ENCODE measurements around the gene HRH4.

HRH4 gene

DNA sequence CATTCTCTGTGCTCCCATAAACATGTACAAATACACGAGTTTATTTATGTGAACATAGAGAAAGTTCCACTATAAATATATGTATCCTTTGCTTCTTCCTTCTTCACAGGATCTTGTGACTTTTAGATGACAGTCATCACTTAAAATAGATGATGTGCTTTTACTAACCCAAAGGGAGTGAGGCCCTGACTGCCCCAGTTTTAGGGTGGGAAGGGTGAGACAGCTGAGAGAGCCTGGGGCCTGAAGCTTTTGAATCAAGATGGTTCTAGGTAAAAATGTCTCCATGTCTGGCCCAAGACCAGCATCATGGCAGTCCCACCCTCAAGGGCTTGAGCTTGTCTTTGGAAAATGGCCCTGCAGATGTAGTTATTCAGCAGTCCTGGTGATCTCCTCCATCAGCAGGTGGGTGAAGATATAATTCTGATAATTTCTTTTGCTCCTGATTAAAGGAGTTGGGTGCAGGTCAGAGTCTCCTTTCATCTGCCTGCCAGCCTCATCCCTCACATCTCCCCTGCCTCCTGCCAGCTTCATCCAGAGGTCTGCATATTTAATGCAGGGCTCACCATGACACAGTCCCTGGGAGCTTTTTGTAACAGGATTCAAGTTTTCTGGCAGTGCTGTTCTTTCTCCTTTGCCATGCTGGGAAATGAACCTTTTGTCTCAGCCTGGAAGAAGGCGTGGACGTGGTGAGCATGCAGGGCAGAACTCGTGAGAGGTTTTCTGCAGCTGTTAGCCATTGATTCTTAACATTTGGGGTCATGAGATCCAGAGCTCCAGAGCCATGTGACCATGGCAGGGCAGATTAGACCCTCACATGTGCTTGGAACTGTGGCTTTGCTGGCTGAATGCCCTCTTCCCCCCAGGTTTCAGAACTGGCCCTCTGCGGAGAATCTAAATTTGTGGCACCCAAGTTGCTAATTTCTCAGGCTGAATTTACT lies 2.7 kb downstream of the HRH4 start:
- in situ Hi-C loops (cut with MboI; ENCODE audit: low pct_unique_long_range_greater_than_20kb, low sequenced_read_pairs) = no loop called here
- DNase-seq = no peak

- in situ Hi-C loops (cut with MboI; ENCODE audit: low pct_unique_long_range_greater_than_20kb, low sequenced_read_pairs) = no loop called here
These were observed 5.0 kb downstream of the HRH4 start for GRCh38 chr18:24465486-24465885.

GRCh38 chr18:24466771-24467170 lies 6.3 kb downstream of the HRH4 start:
- in situ Hi-C loops (cut with MboI; ENCODE audit: low pct_unique_long_range_greater_than_20kb, low sequenced_read_pairs) = no loop called here
- no peak for DNase-seq

More at GRCh38 chr18:24465486-24465885, 5.0 kb downstream of the HRH4 start:
- no peak for DNase-seq

GRCh38 chr18:24470022-24470618 lies 9.7 kb downstream of the HRH4 start:
- in situ Hi-C loops (cut with MboI; ENCODE audit: low pct_unique_long_range_greater_than_20kb, low sequenced_read_pairs) = no loop called here
- no peak for DNase-seq

DNA sequence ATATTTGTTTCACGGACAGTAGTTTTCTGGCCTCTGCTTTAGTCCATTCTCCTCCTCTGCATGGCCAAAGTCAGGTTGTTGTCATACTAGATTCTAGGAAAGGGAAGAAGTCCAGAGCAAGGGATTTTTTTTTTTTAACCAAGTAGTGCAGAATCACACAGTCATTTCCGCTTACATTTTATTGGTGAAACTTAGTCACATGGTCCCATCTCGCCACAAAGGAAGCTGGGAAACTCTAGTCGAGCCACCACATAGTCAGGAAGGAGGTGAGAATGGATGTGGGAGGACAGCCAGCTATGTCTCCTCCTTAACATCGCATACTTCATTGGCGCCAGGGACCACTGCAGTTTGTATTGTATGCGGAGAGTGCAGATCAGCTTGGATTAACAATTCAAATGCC lies 10.4 kb downstream of the HRH4 start:
- in situ Hi-C loops (cut with MboI; ENCODE audit: low pct_unique_long_range_greater_than_20kb, low sequenced_read_pairs) = no loop called here
- DNase-seq = no peak

DNA sequence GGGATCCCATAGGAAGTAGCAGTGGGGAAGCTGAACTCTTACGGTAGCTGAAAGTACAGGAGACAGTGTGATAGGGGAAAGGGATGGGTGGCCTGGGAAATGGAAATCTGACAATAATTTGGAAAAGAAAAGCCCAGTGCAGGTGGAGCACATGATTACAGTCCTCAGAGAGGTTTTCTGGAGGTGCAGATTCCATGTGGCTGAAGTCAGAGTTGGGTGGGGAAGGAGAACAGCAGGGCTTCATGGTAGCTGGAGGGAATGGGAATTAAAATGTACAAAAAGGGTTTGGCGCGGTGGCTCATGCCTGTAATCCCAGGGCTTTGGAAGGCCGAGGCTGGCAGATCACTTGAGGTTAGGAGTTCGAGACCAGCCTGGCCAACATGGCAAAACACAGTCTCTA lies 12.2 kb downstream of the HRH4 start:
- in situ Hi-C loops (cut with MboI; ENCODE audit: low pct_unique_long_range_greater_than_20kb, low sequenced_read_pairs) = no loop called here
- no peak for DNase-seq

DNA sequence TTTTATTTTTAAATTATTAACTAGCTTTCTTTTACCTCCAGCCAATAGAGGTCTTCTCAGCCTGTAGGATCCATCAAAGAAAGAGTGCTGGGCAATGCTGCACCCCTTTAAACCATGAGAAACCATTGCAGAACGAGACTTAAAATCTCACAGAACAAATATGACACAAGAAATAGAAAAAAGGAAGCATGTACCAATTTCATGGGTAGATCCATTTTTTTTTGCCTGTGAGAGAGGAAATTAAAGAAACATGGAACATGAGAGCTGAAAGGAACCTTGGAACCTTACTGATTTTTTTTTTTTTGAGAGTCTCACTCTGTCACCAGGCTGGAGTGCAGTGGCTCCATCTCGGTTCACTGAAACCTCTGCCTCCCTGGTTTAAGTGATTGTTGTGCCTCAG lies 14.0 kb downstream of the HRH4 start:
- DNase-seq = no peak
- in situ Hi-C loops (cut with MboI; ENCODE audit: low pct_unique_long_range_greater_than_20kb, low sequenced_read_pairs) = no loop called here

DNA sequence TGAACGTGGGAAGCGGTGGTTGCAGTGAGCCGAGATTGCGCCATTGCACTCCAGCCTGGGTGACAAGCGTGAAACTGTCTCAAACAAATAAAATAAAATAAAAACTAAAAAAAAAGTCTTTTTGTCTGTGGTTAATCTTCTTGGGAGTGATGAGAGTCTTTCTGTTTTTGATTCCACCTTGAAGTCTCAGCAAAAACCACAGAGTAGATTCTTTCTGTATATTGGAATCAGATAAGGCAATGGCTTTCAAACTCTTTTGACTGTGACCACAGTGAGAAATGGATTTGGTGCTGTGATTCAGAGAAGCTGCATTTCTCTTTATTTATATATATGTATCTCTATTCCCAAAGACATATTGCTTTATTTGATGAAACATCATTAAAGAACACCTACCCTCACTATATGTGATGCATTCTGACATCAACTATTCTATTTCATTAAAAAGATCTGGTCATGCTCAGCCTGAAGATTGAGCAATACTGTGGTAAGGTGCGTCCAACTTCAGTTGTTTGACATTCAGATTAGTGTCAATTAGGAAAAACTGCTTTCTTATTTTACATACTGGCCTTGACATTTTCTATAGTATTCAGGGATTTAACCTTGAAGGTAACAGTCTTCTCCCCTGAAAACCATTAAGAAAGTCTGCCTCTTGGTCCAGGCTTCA lies 15.6 kb downstream of the HRH4 start:
- no peak for DNase-seq
- in situ Hi-C loops (cut with MboI; ENCODE audit: low pct_unique_long_range_greater_than_20kb, low sequenced_read_pairs) = no loop called here

GRCh38 chr18:24479371-24479770 lies 18.9 kb downstream of the HRH4 start:
- in situ Hi-C loops (cut with MboI; ENCODE audit: low pct_unique_long_range_greater_than_20kb, low sequenced_read_pairs) = no loop called here
- no peak for DNase-seq

DNA sequence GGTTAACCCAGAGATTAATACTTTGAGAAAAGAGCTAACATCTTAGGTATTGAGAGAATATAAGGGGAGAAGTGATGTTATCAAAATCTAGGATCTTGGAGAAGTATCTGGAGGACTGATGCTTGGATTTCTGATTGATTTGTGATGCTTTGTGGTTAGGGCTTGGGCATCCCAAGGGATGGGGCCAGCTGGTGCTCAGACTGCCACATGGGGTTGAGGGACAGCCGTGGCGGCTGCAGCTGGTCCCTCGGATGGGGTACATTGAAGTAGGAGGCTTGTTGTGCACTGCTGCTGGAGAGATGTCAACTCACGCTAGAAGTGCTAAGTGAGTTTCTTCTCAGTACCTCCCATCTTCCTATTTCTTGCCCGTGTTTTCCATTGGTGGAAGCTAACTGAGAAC lies 22.4 kb downstream of the HRH4 start:
- DNase-seq = no peak
- in situ Hi-C loops (cut with MboI; ENCODE audit: low pct_unique_long_range_greater_than_20kb, low sequenced_read_pairs) = no loop called here

- no peak for DNase-seq
- in situ Hi-C loops (cut with MboI; ENCODE audit: low pct_unique_long_range_greater_than_20kb, low sequenced_read_pairs) = no loop called here
These were observed 25.2 kb downstream of the HRH4 start for GRCh38 chr18:24485681-24486080.

- in situ Hi-C loops (cut with MboI; ENCODE audit: low pct_unique_long_range_greater_than_20kb, low sequenced_read_pairs) = no loop called here
- DNase-seq = no peak
These were observed 26.2 kb downstream of the HRH4 start for GRCh38 chr18:24486684-24487083.

DNA sequence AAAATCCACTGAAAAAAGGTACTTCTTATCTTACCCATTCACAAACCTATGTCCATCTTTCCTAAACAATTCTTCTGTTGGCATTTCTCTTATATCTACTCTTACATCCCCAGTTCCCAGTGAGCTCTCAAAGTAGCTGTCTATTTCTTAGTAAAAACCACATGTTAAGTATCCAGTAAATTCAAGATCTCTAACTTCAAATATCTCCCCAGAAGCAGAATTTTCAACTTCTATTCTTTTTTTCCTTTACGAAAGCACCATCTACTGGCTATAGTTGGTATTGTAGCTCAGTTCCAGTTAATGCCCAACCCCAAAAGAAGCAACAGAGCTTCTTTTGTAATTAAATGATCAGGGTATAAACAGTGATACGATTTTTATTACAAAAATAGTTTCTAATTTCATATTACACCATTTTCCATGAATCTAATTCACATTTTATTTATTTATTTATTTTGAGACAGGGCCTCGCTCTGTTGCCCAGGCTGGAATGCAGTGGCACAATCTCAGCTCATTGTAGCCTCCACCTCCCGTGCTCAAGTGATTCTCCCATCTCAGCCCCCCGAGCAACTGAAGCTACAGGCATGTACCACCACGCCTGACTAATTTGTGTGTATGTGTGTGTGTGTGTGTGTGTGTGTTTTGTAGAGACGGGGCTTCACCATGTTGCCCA lies 28.5 kb downstream of the HRH4 start:
- in situ Hi-C loops (cut with MboI; ENCODE audit: low pct_unique_long_range_greater_than_20kb, low sequenced_read_pairs) = no loop called here
- peak; percentile 95 for DNase-seq

- in situ Hi-C loops (cut with MboI; ENCODE audit: low pct_unique_long_range_greater_than_20kb, low sequenced_read_pairs) = no loop called here
These were observed 30.1 kb downstream of the HRH4 start for GRCh38 chr18:24490539-24490938.

DNA sequence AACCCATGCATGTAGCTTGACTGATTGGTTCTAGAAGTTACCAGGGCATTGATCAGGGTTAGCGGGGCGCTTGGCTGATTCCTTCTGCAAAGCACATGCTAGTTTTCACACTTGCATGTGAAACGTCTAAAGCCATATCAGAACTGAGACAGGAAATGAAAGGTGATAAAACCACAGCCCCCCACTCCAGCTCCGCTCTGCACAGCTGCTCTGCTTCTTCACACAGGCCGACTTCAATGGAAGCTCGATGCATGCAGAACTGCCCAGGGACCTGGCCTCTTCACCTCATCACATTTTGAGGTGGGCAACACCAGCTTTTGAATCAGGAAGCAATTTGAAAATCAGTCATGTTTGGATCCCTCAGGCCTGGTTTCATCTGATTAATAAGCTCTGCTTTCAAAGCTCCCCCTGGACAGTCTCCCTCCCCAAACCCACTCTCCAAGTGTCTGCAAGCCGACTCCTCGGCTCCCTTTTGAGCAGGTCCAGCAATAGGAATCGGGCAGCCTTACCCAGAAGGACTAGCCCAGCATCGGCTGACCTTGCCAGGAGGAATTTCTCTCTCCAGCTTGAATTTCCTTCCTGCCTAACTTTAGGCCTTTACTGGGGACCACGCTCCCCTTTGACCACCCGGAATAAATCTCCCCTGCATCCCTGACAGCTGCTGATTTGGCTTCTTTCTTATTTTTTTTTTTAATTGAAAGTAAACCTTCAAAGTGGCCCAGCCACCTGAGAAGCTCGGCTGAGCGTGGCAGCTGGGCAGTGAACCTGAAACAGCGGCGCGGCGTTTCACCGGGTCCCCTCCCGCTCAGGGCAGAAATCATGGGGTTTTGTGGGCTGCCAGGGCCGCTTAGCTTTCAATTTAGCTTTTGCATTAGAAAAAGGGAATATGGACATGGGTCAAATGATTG lies 31.7 kb downstream of the HRH4 start:
- no peak for DNase-seq
- in situ Hi-C loops (cut with MboI; ENCODE audit: low pct_unique_long_range_greater_than_20kb, low sequenced_read_pairs) = no loop called here

More at GRCh38 chr18:24490539-24490938, 30.1 kb downstream of the HRH4 start:
- DNase-seq = peak; percentile 61

- no peak for DNase-seq
These were observed 34.1 kb downstream of the HRH4 start for GRCh38 chr18:24494586-24494985.

DNA sequence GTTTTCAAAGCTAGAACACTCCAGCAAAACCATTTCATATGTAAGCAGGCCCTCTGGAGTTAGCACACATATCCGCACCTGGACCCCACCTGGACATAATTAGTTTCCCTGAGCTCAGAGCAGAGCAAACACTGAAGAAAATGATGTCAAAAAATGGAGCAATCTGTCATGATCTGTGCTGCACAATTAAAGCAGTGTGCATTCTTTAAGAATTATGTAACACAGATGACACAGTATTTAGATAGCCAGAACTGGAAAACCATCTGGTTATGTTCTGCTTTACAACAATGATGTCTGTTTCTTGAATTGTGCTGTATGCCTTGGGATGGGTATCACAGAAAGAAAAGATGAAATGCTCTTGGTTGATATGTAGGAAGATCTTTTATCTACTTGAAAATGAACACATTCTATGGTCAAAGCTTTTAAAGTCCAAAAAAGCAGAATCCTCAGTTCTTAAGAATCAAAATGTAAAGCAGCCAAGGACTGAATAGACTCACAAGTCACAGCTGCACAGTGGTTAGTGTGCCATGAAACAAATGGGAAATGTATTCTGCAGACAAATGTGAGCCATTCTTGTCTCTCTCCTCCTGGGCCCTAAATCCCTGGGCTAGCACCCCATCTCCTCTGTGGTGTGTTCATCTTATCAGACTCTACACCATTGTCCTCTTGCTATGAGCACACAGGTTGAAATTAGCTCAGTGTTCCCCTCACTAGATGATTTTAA lies 36.8 kb downstream of the HRH4 start:
- DNase-seq = no peak
- in situ Hi-C loops (cut with MboI; ENCODE audit: low pct_unique_long_range_greater_than_20kb, low sequenced_read_pairs) = no loop called here

More at GRCh38 chr18:24494586-24494985, 34.1 kb downstream of the HRH4 start:
- in situ Hi-C loops (cut with MboI; ENCODE audit: low pct_unique_long_range_greater_than_20kb, low sequenced_read_pairs) = no loop called here

DNA sequence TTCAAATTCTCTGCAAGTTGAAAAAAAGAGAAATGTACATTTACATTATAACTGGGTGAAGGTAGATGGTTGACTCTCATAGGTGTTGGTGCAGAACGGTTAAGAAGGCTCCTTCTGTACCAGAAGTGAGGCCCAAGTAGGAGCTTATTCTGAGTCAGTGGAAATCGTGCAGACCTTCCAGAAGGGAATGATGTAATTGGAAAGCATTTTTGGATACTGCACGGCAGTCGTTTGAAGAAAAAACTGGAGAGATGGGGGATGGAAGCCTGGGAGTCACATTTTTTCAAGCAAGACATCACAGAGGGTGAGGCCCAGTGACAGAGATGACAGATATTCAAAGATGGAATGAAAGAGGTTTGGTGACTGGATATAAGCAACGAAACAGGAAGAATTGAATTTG lies 39.4 kb downstream of the HRH4 start:
- DNase-seq = no peak
- in situ Hi-C loops (cut with MboI; ENCODE audit: low pct_unique_long_range_greater_than_20kb, low sequenced_read_pairs) = no loop called here
